Colonic mucosa (tissue), 4 donors: ENCODE measurements around the gene ZNF626. TPM values are rescaled to one million over a fixed set of nuclear protein-coding genes. Genes with fewer than 3 reads are reported as not detected.

Experiments used
- DNase-seq: peaks from one replicate; pipeline ENCODE4 v3.0.0-alpha.2; 2020
- H3K27ac ChIP-seq: fragments of 200-600 bp; one replicate; pipeline ENCODE4 v1.8.0; 2021
- H3K27me3 ChIP-seq: fragments of 200-600 bp; one replicate; pipeline ENCODE4 v1.8.0; 2021
- H3K36me3 ChIP-seq: fragments of 200-600 bp; one replicate; pipeline ENCODE4 v1.8.0; 2021
- H3K4me1 ChIP-seq: fragments of 200-600 bp; one replicate; pipeline ENCODE4 v1.8.0; 2021; ENCODE audit warnings: mild to moderate bottlenecking
- H3K4me3 ChIP-seq: fragments of 200-600 bp; one replicate; pipeline ENCODE4 v1.8.0; 2021
- H3K9ac ChIP-seq, 2 donors: one replicate each; pipeline ENCODE4 v1.7.0; 2013; ENCODE audit warnings: control low read depth in 2 of 2, low read depth in 2 of 2, low read length in 2 of 2
- H3K9me3 ChIP-seq: fragments of 200-600 bp; one replicate; pipeline ENCODE4 v1.8.0; 2021
- intact Hi-C: fragments of 100-400 bp; cut with DNase I; formaldehyde crosslinking; loops from one replicate; pipeline ENCODE4 v1.14.1; 2022
- total RNA-seq, 2 donors: library from RNA; stranded (reverse); fragmentation: NEBNext Ultra II Directional in 1 of 2; extraction: Animal tissue kit (Norgen Biotek cat#: 25700) in 1 of 2; gene quantifications; one replicate each; pipeline ENCODE4 v1.2.1, GENCODE V29; 2021
- TF ChIP-seq, protein P1 (sequence below): fragments of 200-600 bp; IDR thresholded peaks from one replicate; pipeline ENCODE4 v1.8.0; 2022; ENCODE audit warnings: antibody characterized with exemption, mild to moderate bottlenecking
- donor health status: healthy.
- donor health status: DM: no; HTN: no; CAD: no.
- donor health status: DM: no; HTN: no; CAD: no.

The ZNF626 gene
- total RNA-seq, 2 donors from 2014 or later, result 2.8 to 3.2 TPM

DNA sequence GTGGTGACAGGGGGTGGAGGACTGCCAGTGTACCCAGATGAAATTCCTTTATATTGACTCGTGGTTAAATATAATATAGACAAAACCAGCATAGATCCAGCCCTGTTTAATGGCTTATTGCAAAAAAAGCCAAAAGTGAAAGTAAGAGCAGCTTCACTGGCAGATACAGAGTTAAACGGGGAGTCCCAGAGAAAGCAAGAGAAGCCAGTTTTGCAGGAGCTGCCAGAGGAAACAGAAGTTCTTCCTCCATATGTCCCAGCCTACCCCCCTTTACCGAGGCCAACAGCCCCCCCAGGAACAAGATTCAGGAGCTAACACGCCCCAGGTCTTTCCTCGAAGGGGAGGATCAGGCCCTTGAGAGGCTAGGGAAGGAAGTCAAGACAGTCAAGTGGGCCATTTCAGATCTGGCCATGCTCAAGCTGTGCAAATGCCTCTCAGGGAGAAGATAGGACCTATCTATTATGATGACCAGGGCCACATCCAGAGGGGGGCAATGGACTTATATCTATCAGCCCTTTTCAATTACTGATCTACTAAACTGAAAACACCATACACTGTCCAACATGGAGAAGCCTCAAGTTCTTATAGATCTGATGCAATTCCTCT lies 48.6 kb downstream of the ZNF626 start:
- Histone ChIP-seq H3K27me3 (no peaks in the 10 kb centered on the region), H3K4me1 (no peaks in the 10 kb centered on the region), H3K9ac (no peak overlapping the region), H3K27ac (no peak overlapping the region), H3K4me3 (no peak overlapping the region), H3K9me3 (no peaks in the 10 kb centered on the region), H3K36me3 (no peaks in the 10 kb centered on the region)
- TF ChIP-seq, protein P1, sequence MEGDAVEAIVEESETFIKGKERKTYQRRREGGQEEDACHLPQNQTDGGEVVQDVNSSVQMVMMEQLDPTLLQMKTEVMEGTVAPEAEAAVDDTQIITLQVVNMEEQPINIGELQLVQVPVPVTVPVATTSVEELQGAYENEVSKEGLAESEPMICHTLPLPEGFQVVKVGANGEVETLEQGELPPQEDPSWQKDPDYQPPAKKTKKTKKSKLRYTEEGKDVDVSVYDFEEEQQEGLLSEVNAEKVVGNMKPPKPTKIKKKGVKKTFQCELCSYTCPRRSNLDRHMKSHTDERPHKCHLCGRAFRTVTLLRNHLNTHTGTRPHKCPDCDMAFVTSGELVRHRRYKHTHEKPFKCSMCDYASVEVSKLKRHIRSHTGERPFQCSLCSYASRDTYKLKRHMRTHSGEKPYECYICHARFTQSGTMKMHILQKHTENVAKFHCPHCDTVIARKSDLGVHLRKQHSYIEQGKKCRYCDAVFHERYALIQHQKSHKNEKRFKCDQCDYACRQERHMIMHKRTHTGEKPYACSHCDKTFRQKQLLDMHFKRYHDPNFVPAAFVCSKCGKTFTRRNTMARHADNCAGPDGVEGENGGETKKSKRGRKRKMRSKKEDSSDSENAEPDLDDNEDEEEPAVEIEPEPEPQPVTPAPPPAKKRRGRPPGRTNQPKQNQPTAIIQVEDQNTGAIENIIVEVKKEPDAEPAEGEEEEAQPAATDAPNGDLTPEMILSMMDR, result no peak
- DNase-seq, result no peak
- intact Hi-C loops, result no loop called here

DNA sequence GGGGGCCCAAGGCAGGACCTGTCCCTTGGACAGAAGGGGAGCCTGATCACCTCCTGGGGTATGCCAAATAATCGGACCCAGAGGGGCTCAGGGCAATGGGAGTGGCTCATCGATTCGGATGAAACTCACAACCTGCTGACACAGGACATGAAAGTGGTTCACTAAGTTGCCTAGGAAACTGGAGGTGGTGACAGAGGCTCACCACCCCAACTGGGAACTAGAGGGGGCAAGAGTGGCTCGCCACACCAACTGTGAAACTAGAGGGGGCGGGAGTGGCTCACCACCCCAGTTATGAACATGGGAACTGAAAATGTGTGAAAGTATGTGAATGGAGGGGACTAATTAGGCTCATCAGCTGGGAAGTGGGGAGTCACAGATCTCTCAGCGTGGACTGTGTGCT lies 49.5 kb downstream of the ZNF626 start:
- H3K36me3 ChIP-seq, result no peaks in the 10 kb centered on the region
- TF ChIP-seq, protein P1, result no peak
- H3K9ac ChIP-seq, result no peak overlapping the region
- H3K4me1 ChIP-seq, result no peaks in the 10 kb centered on the region
- DNase-seq, result no peak
- no peak overlapping the region for H3K4me3 ChIP-seq
- H3K27ac ChIP-seq, result no peak overlapping the region
- H3K27me3 ChIP-seq, result no peaks in the 10 kb centered on the region
- no peaks in the 10 kb centered on the region for H3K9me3 ChIP-seq
- intact Hi-C loops, result no loop called here

DNA sequence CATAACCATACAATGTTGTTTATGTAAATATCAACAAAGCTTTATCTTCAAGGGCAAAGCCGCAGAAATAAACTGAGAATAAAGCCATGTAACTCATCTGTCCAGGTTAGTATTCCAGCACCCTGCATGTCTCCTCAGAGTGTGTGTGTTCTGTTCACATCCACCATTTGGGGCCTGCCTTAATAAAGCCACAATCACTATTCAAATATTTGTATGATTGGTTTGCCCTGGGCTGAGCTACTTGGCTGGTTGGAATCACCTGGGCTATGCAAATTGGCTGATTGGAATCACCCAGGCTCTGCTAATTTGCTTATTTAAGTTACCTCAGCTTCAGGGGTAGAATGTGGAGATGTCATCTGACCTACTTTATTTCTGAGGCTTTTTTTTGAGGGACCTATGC lies 53.4 kb downstream of the ZNF626 start:
- TF ChIP-seq, protein P1, result no peak
- Histone ChIP-seq H3K4me3 (no peak overlapping the region), H3K27me3 (no peaks in the 10 kb centered on the region), H3K27ac (no peak overlapping the region), H3K36me3 (no peaks in the 10 kb centered on the region), H3K4me1 (no peaks in the 10 kb centered on the region), H3K9me3 (no peaks in the 10 kb centered on the region), H3K9ac (no peak overlapping the region)
- DNase-seq, result no peak
- intact Hi-C loops, result no loop called here

Other genes with a start within 250 kb of the ZNF626 start
- 10 to 100 TPM in 1 of 2 donors, 1 to 10 TPM in 1; 9.1 to 11.0 TPM for gene ZNF737, start 95.8 kb downstream of the ZNF626 start, total RNA-seq
- gene ZNF66, start 114.7 kb upstream of the ZNF626 start, total RNA-seq, result 1 to 10 TPM; 2.8 to 6.3 TPM